ENCODE data around the gene KRT33B.
"Not testable (repeated sequence)": the region's sequence is repeated elsewhere in the genome, so short reads cannot be mapped to it uniquely, and the experiment has no call there.

KRT33B gene

GRCh38 chr17:41369713-41370112, at the start of gene KRT33B:
TSS of gene KRT33B (minus strand) at chr17:41369813. CDS start at chr17:41369750, 63 bp downstream.
- DNase-seq: no peak

- DNase-seq: no peak
Measured at GRCh38 chr17:41418116-41418860, 48.7 kb upstream of the KRT33B start.

- DNase-seq: peak in 2 of 3 donors; percentile 17
Measured at GRCh38 chr17:41417576-41418015, 48.0 kb upstream of the KRT33B start.

- DNase-seq: no peak
Measured at GRCh38 chr17:41417127-41417526, 47.5 kb upstream of the KRT33B start.

- DNase-seq: no peak
Measured at GRCh38 chr17:41416479-41416878, 46.9 kb upstream of the KRT33B start.

GRCh38 chr17:41415833-41416335, 46.3 kb upstream of the KRT33B start:
- no peak for DNase-seq

GRCh38 chr17:41415411-41415810, 45.8 kb upstream of the KRT33B start:
- DNase-seq: no peak

GRCh38 chr17:41413982-41414381, 44.4 kb upstream of the KRT33B start:
- DNase-seq: no peak

GRCh38 chr17:41413353-41413957, 43.8 kb upstream of the KRT33B start:
- DNase-seq: no peak

GRCh38 chr17:41411072-41411840, 41.6 kb upstream of the KRT33B start:
- no peak for DNase-seq

GRCh38 chr17:41407226-41407625, 37.6 kb upstream of the KRT33B start:
- DNase-seq: no peak

GRCh38 chr17:41406205-41406604, 36.6 kb upstream of the KRT33B start:
- no peak for DNase-seq

- DNase-seq: peak; percentile 75 to 84 (median 79)
Measured at GRCh38 chr17:41404024-41404671, 34.5 kb upstream of the KRT33B start.

- no peak for DNase-seq
Measured at GRCh38 chr17:41403404-41404023, 33.9 kb upstream of the KRT33B start.

GRCh38 chr17:41402161-41402560, 32.5 kb upstream of the KRT33B start:
- peak; percentile 44 to 47 (median 45) for DNase-seq

GRCh38 chr17:41396996-41397660, 27.5 kb upstream of the KRT33B start, which contains the start of gene KRT31:
TSS of gene KRT31 (minus strand) at chr17:41397608. CDS start at chr17:41397539, 69 bp downstream.
- peak; percentile 24 to 70 (median 62) for DNase-seq

- no peak for DNase-seq
Measured at GRCh38 chr17:41396340-41396739, 26.7 kb upstream of the KRT33B start.

GRCh38 chr17:41395611-41396010, 26.0 kb upstream of the KRT33B start:
- no peak for DNase-seq

- DNase-seq: not testable (repeated sequence)
Measured at GRCh38 chr17:41395044-41395443, 25.4 kb upstream of the KRT33B start.

GRCh38 chr17:41394254-41394996, 24.8 kb upstream of the KRT33B start:
- DNase-seq: no peak

GRCh38 chr17:41393826-41394225, 24.2 kb upstream of the KRT33B start:
- DNase-seq: no peak

Data from suppressor macrophage treated with lipopolysaccharide for 1 hour (primary cell).